ENCODE results near the gene ARHGDIB. TPM values are rescaled to one million over a fixed set of nuclear protein-coding genes. Genes with fewer than 3 reads are reported as not detected.

Gene ARHGDIB
- total RNA-seq, 2 experiments from 2014 or later: 569 to 737 TPM

- intact Hi-C loops (cut with micrococcal nuclease; ENCODE audit: unreplicated experiment): loop anchor here (5.0 to 10.0 kb wide), 4 partner anchors 75 to 928 kb away; partner anchors contain the start of gene STRAP
- H3K27ac ChIP-seq (ENCODE audit: low read depth, low read length, poor library complexity, severe bottlenecking): peak overlapping the region; percentile 97
- peaks cover 72% of the 10 kb centered on the region for H3K4me1 ChIP-seq (ENCODE audit: insufficient read depth, low read length, poor library complexity, severe bottlenecking)
- no peak overlapping the region for H2AFZ ChIP-seq (ENCODE audit: low read length)
- H3K9me3 ChIP-seq (ENCODE audit: low read length): no peaks in the 10 kb centered on the region
- peaks cover 54% of the 10 kb centered on the region for H4K20me1 ChIP-seq (ENCODE audit: insufficient read depth, low read length)
- peak overlapping the region; percentile 72 for H3K4me3 ChIP-seq (ENCODE audit: low read depth, low read length, poor library complexity, severe bottlenecking)
- peak overlapping the region; percentile 94 for H3K4me2 ChIP-seq (ENCODE audit: low read length)
- ChIA-PET CTCF (ENCODE audit: unreplicated experiment) (no interaction called here), POLR2A (interaction anchor here (0.6 to 2.5 kb wide), 7 partner anchors 9 to 187 kb away, joined by 3 to 8 read pairs (median 3); no protein-coding TSS in a partner anchor)
- peaks cover 95% of the 10 kb centered on the region for H3K79me2 ChIP-seq (ENCODE audit: insufficient read depth, low read depth, low read length)
- DNase-seq (ENCODE audit: low spot score): no peak
- H3K36me3 ChIP-seq (ENCODE audit: insufficient read depth, low read length): peaks cover 71% of the 10 kb centered on the region
- no TSS peak for BruUV-seq (replicated peaks)
- no peaks in the 10 kb centered on the region for H3K9me2 ChIP-seq (ENCODE audit: insufficient read depth, low read length)
- TF ChIP-seq CTCF (conservative IDR thresholded peaks at IDR 0.05; ENCODE audit: low read length) (no peak), EZH2phosphoT487 (IDR thresholded peaks at IDR 0.05; ENCODE audit: borderline replicate concordance, low read depth, low read length) (no peak)
Measured at GRCh38 chr12:14956905-14957304, 4.5 kb downstream of the ARHGDIB start.

GRCh38 chr12:14956024-14956891, 5.1 kb downstream of the ARHGDIB start:
- no peak for TF ChIP-seq CTCF (conservative IDR thresholded peaks at IDR 0.05; ENCODE audit: low read length)
- no peak for TF ChIP-seq EZH2phosphoT487 (IDR thresholded peaks at IDR 0.05; ENCODE audit: borderline replicate concordance, low read depth, low read length)
- H3K79me2 ChIP-seq (ENCODE audit: insufficient read depth, low read depth, low read length): peaks cover 100% of the 10 kb centered on the region
- no peaks in the 10 kb centered on the region for H3K9me2 ChIP-seq (ENCODE audit: insufficient read depth, low read length)
- DNase-seq (ENCODE audit: low spot score): peak; percentile 53
- no TSS peak for BruUV-seq (replicated peaks)
- peaks cover 60% of the 10 kb centered on the region for H4K20me1 ChIP-seq (ENCODE audit: insufficient read depth, low read length)
- peak overlapping the region; percentile 72 for H3K4me3 ChIP-seq (ENCODE audit: low read depth, low read length, poor library complexity, severe bottlenecking)
- POLR2A ChIA-PET: interaction anchor here (1.0 to 2.5 kb wide), 6 partner anchors 10 to 186 kb away, joined by 3 to 8 read pairs (median 3); no protein-coding TSS in a partner anchor
- intact Hi-C loops (cut with micrococcal nuclease; ENCODE audit: unreplicated experiment): loop anchor here (5.0 to 10.0 kb wide), 4 partner anchors 74 to 929 kb away; partner anchors contain the start of gene STRAP
- no peaks in the 10 kb centered on the region for H3K9me3 ChIP-seq (ENCODE audit: low read length)
- peak overlapping the region; percentile 97 for H3K27ac ChIP-seq (ENCODE audit: low read depth, low read length, poor library complexity, severe bottlenecking)
- peaks cover 78% of the 10 kb centered on the region for H3K4me1 ChIP-seq (ENCODE audit: insufficient read depth, low read length, poor library complexity, severe bottlenecking)
- H2AFZ ChIP-seq (ENCODE audit: low read length): no peak overlapping the region
- H3K36me3 ChIP-seq (ENCODE audit: insufficient read depth, low read length): peaks cover 78% of the 10 kb centered on the region
- H3K4me2 ChIP-seq (ENCODE audit: low read length): peak overlapping the region; percentile 94
- CTCF ChIA-PET (ENCODE audit: unreplicated experiment): no interaction called here

Measured in OCI-LY7 (cell line).